TTC549 (cell line): ENCODE data around the gene HTR7.

Source experiments
- FAIRE-seq: peaks from 2 replicates; lab custom pipeline; 2012; peaks lifted over from hg19 to GRCh38; lab: Jason Lieb, UNC

Gene HTR7

DNA sequence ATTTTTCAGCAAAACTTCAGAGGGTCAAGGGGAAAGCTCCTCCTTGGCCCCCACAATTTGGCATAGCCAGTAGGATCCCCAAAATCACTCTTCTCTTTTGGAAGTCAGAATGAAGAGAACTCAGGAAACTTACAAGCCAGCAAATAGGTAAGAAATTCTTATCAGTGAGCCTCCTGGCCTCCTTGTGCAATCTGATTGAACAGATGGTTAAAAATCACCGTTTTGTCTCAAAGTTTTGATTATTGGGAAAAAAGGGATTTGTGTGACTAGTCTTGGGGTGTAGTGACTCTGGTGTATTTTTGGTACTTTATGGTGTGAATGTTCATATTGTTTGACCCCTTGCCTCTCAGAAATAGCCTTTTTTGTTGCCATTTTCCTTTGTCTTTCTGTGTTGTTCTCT lies 56.2 kb downstream of the HTR7 start:
- no peak for FAIRE-seq

DNA sequence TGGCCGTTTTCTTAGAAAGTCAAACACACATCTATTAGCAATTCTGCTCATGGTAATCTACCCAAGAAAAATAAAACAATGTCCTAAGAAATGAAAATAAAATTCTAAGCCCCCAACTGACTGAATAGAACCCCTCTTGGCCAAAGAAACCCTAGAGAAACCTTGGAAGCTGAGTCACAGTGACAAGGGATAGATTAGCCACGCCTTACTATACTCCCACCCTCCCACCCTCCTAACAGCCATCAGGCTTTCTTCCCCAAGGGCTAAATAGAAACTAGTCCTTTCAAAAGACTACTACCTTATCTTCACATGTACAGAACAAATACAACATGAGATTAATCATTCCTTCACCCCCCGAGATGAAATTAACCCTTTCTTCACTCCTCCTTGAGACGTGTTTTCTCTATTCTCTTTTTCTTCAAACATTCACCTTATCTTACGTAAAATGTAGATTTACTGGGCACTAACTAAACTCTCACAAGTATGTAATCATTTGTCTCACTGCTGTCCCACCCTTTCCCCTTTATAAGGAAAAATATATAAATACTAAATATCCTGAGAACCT lies 57.5 kb downstream of the HTR7 start:
- FAIRE-seq: no peak

DNA sequence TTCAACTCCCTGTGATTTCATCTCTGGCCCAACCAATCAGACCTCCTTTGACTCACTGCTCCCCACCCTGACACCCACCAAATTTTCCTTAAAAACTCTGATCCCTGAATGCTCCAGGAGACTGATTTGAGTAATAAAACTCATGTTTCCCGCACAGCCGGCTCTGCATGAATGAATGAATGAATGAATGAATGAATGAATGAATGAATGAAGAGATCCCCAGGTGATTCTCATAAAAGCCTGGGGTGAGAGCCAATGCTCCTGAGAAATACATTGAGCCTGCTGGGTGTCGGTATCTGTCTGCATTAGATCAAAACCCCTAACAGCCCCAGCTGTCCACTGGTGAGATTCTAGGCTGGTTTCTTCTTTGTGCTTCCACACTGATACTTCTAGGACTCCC lies 58.7 kb downstream of the HTR7 start:
- FAIRE-seq: no peak

DNA sequence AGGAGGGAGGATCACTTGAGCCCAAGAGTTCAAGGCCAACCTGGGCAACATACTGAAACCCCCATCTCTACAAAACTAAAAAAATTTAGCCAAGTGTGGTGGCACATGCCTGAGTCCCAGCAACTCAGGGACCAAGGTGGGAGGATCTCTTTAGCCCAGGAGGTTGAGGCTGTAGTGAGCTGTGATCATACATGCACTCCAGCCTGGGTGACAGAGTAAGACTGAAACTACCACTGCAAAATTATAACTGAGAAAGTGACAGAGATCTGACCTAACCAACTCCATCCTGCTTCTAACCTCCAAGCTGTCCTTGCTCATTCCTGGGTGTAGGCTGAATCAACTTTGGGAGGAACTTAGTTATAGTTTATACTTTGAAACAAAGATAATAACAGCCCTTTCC lies 59.4 kb downstream of the HTR7 start:
- no peak for FAIRE-seq

DNA sequence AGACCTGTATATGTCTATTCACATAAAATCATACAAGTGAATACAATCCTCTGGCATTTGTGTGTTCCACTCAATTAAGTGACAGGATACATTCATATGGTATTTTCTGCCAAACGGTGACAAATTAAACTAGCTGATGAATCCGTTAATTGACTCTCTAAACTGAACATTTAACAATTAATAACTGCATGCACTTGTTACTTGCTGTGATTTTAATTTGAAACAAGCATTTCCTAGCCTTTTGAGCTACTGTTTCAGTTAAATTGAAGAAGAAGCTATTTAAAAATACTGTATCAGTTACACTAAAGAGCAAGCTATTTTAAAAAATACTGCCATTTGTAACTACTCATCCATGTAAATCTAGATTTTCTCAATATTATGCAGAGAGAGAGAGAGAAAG lies 67.4 kb downstream of the HTR7 start:
- FAIRE-seq: no peak

DNA sequence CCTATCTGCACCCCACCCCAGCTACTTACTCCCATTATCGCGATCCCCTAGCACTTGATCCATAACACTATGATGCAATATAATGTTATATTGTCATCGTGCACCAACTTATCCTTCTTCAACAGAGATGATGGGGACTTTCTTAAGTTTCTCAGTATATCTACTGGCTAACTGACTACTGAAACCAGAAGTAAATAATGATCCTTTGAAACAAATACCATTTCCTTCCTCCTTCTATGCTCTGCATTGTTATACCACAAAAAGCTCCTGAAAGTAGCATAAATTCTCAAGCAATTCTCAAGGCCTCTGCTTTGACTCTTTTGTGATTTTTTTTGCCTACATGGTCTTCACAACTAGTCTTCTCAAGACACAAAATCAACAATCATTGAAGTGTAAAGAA lies 68.9 kb downstream of the HTR7 start:
- no peak for FAIRE-seq

DNA sequence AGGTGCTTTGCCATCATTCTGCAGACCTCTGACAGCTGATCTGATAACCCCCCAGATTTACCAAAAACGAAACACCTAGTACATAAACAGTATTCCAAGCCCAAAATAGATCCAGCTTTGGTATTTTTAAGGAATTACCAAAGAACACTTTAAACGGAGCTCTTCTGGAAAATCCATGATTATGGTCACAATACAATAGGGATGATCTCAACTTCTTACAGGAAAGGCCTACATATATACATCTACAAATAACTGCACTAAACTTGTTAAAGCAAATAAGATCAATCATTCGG lies 69.7 kb downstream of the HTR7 start:
- FAIRE-seq: no peak

DNA sequence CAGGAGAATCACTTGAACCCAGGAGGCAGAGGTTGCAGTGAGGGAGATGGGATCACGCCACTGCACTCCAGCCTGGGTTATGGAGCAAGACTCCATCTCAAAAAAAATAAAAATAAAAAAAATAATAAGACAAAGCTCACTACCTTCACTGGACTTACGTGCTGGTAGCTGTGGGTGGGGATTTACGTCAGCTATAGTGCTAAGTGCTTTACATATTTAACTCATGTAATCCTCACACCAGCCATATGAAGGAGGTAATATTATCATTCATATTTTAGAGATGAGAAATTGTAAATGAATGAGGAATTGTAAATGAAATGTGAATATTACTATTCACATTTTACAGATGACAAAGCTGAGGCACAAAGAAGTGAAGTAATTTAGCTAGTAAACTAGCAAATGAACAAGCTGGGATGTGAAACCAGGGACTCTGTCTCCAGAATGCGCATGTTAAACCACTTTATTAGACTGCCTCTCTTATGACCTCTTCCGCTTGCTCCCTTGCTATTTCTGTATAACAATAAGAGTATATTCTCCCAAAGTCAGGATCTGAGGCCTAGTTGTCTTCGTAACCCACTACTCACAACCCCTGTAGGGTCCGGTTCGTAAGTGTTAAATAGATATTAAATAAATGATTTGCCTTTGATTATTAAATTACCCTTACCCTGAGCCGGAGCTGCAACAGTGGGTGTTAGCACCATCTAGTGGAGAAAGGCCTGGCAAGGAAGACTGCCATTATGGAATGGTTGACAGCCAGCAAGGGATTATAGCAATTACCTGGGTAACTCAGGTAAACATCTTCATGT lies 70.2 kb downstream of the HTR7 start:
- FAIRE-seq: no peak

DNA sequence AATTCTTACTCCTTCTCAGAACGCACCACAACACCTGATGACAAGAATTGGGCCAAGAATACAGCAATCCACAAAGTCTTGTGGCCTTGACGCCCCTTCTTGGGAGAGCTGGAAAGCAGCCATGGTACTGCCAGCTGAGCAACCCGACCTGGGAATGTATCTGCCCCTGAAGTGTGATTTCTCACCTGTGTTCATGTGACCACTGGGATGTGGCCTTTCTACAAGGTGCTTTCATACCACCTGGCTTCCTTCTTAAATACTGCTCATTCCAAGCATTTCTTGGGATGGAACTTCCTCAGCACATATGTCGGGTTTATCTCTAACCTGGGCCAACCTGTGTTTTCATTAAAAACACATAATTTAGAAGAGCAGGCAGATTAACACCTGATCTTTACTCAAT lies 72.1 kb downstream of the HTR7 start:
- FAIRE-seq: no peak

DNA sequence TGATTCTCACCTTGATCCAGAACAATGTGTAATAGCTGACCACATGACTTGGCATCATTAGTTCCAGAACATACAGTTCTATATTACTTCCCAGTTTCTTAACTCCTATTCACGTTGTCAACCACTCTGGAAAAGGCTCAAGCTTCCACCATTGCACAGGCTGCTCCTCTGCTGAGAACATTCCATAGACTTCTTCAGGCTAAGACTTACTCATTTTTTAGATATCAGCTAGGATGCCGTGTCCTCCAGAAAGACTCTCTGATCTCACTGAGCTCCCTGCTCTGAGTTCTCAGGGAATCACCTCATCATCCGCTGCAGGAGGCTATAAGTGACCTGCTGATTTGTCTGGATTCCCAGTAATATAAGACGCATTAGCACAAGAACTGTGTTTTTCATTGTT lies 73.1 kb downstream of the HTR7 start:
- no peak for FAIRE-seq

DNA sequence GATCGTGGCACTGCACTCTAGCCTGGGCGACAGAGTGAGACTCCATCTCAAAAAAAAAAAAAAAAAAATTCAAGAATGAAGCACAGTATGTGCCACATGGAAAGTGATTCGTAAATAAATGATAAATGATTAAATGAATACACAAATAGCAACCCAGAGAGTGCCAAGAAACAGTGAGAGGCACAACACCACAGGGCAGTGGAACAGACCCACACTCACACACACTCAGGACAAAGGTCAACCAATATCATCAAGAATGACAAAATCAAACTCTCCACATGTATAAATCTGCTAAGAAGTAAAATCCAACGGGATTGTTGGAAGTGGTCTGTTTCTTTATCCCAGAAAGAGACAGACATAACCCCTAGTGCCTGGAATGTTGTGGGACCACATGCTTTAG lies 77.4 kb downstream of the HTR7 start:
- FAIRE-seq: no peak

DNA sequence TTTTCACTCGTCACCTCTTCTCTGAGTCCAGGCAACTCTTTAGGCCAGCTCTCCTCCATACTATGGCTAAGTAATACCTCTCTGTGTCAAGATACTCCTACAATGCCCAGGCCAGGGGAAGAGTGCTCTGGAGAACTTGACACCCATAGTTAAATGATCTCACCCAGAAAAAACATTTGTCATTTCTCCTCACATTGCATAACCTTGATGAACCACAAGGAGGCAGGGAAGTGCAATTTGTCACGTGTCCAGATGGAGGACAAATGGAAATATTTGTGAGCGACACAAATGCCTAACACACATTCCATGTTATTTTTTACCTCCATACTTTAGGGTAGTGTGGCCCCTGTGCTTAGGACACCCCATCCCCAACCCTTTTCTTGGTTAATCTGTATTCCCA lies 78.3 kb downstream of the HTR7 start:
- no peak for FAIRE-seq

DNA sequence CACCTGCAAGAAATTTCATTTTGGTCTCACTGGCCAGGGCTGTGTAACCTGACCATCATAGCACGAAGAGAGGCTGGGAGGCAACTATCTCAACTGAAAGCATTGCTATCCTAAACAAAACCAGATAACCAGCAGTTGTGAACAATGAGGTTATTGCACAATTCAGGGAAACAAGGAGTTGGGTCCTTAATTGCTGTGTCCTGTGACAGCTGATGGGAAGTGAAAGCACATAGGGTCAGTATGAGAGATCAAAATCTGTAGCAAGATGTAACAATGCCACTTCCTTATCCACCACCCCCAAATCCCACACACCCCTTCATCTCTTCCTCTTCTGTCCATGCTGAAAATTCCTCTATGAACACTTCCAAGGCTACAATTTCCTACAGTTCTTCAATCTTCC lies 80.2 kb downstream of the HTR7 start:
- FAIRE-seq: no peak

DNA sequence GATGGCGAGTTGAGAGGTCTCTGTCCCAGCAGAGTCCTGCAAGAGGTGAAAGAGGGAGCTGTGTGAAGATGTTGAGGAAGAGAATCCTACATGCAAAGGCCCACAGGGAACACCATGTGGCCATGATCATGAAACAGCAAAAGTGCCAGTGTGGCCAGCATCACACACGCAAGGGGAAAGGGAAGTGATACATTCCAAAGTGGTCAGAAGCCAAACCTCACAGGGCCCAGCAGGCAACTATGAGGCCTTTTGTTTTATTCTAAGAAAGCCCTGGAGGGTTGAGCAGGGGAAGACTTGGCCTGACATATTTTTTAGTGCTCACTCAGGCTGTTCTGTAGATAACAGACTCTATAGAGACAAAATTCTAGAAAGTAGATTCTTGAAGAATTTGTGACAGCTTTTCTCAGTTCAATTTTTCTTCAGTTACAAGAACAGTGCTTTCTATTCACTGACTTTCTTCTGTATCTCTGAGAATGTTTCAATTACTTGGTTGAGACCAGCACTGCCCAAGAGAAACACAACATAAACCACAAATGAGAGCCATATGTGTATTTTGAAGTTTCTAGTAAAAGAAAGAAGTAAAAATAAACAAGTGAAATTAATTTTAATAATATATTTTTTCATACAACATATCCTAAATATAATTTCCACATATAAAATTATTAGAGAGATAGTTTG lies 82.3 kb downstream of the HTR7 start:
- FAIRE-seq: no peak

DNA sequence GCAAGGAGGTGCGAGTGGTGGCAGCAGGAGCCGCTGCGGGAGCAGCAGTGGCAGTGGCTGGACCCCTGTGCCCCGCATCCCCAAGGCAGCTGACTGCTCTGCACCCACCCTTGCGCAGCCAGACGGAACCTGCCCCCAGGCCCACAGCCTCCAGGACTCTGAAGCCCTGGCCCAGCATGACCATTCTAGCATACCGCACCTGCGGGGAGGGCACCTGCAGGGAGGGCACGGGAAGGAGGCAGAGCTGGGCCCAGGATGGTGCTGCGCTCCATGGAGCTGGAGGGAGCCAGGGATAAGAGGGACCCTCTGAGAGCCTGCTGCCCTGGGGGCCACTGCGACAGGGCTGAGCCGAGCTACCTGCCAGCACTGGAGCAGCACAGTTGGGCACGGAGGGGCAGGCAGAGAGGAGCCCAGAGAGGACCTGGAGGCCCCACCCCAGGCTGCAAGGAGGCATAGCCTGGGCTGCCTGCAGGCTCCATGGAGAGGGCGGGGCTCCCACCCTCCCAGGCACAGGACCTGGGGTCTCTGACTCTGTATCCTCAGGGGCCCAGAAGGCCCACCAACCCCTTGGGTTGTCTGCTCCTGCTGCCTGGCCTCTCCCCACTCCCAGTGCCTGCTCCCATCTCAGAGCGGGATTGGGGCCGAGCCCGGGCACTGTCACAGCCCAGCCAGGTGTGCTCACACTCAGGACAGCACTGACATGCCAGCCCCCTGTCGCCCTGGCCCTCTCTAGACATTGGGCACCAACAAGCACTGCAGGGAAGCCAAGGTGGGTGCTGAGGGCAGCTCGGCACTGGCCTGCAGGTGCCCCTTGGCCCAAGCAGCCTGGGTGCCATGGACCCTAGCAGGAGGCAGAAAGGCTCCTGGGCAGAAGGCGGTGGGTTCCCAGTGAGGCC lies 87.6 kb downstream of the HTR7 start:
- FAIRE-seq: no peak

DNA sequence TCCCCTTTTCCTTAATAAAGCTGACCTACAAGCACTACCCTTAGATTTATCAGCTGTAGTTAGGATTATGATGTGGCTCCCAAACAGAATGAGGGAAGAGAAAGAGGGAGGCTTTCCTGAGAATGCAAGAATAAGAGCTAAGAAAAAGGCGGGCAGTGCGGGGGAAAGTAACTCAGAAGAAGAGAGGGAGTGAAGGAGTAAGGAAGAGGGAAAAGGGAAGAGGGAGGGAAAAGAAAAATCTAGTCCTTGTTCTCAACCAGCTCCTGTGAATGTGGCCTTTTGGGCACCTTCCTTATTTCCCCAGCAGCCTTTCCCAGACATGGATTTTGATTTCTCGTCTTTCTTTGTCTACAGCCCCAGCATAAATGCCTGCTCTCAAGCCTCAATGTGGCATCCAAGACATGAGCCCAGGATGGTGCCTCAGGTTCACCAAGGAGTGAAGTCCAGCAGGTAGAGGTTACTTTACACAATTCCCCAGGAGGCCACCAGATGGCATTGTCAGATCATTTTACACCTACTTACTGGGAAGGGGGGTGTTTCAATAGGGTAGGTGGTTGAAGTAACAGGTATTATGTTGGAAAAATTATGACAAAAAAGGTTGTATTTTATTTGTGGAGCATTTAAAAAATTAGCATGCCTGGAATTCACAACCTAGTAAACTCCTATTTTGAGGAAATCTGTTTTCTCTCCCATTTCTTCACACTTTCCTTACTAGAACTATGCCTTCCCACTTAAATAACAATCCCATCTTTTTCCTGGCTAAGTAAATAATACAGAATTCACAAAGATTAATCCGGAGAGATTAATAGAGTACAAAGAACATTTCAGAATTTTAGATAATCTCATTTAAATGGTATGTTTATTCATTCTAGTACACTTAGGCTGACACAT lies 106.5 kb downstream of the HTR7 start:
- no peak for FAIRE-seq

DNA sequence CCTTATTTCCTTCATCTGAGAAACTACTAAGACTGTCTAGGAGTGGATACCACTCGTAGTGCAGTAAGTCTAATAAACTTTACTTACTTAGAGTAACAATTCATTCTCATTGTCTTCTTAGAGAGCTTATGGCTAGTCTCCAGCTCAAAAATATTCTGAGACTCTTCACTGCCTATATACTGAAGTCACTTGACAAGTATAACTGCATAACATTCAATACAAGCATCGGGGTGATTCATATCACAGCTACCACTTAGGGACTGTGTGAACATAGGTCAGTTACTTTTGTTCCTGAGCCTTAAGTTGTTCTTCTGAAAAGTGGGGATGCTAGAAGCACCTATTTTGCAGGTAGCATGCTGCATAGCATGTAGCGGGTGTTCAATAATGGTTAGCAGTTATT lies 111.0 kb downstream of the HTR7 start:
- no peak for FAIRE-seq

DNA sequence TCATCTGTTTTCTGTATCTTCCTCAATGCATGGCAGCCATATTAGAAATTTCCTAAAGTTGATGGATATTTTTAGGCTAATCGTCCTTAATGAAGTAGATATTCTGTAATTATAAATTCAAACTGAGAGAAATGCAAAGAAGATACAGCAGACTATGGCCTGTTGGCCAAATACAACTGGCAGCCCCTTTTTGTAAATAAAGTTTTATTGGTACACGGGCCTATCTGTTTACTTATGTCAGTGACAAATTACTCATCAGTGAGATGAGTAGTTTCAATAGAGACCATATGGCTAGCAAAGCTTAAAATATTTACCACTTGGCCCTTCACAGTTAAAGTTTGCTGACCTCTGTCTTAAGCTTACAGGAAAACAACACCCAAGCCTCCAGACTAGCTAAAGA lies 112.3 kb downstream of the HTR7 start:
- FAIRE-seq: no peak

DNA sequence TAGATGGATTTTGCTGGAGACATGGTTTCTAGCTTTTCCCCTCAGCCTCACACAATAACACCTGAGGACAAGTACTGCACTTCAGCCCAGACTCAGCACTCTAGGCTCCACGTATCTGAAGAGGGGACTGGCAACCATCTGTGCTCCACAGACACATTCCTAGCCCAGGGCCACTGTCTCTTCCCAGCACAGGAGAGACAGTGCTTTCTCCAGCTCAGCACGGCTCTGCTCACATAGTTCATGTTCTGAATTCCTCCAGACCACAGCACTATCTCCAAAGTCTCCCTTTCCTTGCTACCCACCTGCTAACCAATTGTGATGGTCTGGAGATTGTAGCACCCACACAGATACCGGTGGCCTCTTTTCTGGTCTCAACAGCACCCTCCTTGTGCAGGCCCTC lies 114.5 kb downstream of the HTR7 start:
- FAIRE-seq: no peak

DNA sequence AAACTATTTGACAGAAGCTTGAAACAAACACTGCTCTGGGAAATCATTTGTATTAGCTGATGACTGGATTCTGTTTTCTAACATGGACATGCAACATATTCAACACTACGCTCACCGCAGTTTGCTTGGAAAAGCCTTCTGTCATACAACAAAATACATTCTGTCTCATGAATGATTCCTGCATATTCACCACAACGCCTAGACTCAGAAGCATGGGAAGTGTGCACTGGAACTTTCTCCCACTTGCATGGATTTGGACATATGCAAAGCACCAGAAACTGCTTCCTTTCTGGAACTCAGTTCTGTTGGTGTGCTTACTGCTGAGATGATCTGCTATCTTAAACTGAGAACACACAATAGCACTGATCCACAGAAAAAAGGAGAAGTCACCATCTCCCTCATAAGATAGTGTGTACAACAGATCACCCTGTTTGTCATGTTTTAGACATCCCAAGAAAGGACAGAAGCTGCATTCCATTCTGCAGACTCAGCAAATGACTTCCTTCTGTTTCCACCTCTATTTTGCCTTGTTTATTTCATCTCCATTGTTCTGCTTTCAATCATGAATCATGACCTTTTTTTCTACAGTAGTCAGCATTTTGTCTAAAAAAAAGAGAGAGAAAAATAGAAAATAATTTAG lies 115.8 kb downstream of the HTR7 start:
- FAIRE-seq: no peak

DNA sequence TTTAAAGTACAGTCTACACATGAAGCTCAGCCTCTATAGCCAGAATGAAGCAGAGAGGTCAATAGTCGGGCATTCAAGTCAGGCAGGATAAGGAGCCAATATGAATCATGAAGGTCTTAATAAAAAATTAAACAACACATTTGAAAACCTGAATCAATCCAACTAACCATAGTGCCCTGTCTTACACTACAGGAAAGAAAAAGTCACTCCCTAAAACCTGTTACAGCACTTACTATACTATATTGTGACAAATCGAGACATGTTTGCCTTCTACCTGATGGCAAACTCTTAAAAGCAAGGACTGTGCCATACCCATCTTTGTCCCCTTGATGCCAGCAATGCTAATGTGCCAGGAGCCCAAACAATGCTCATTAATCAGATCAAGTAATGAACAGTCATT lies 117.6 kb downstream of the HTR7 start:
- no peak for FAIRE-seq

DNA sequence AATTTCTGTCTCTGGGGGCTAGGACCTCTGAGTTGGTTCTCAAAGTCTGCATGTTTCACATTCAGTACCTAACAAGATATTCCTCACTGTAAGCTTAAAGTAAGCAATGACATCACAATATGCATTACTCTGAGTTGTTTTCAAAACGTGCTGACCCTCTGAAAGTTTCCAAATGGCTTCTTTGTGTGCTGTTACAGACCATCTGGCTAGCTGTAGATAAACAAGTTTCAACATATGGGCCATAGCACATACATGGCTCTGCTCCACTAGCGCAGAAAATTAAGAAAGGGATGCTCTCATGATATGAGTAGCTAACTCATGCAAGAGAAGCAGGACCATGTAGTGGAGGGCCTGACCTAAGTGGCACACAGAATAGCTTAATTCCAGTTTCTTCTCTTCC lies 119.0 kb downstream of the HTR7 start:
- FAIRE-seq: no peak
